ENCODE measurements around the gene NR1H3. TPM values are rescaled to one million over a fixed set of nuclear protein-coding genes. Genes with fewer than 3 reads are reported as not detected.

The NR1H3 gene
- polyA plus RNA-seq, 2 of the 4 experiments (the other 2 are of a cell fraction), result 14.5 to 18.7 TPM

- Histone ChIP-seq H3K27ac (peak overlapping the region; percentile 68 to 91), H3K9me3 (no peaks in the 10 kb centered on the region), H3K4me1 (peaks cover 52% of the 10 kb centered on the region), H3K4me3 (peak overlapping the region; percentile 32; the same call in 2 of the 3 replicates), H3K4me2 (peak overlapping the region; percentile 76)
- CTCF ChIA-PET, result interaction anchor here (1.0 to 10.8 kb wide), 13 partner anchors 11 to 100 kb away, joined by 3 to 173 read pairs (median 21); partner anchors contain the start of genes ACP2, ARFGAP2, MYBPC3 and PACSIN3
- TF ChIP-seq NPAS2 (CRISPR knock-in tag; IDR thresholded peaks at IDR 0.05; ENCODE audit: borderline replicate concordance), result no peak
- TF ChIP-seq RAD21 (conservative IDR thresholded peaks at IDR 0.05 in 1 of 2, IDR thresholded peaks at IDR 0.05 in 1 of 2), result no peak
- TF ChIP-seq JUN (IDR thresholded peaks at IDR 0.05), result no peak
- no peak for TF ChIP-seq SMC3 (IDR thresholded peaks at IDR 0.05)
- no peak for TF ChIP-seq HOXA7 (CRISPR knock-in tag; IDR thresholded peaks at IDR 0.05)
- no peak for TF ChIP-seq ESRRA (IDR thresholded peaks at IDR 0.05; ENCODE audit: borderline replicate concordance, low read length)
- TF ChIP-seq REST (IDR thresholded peaks at IDR 0.05), result no peak
- TF ChIP-seq HOXB5 (CRISPR knock-in tag; IDR thresholded peaks at IDR 0.05), result no peak
- no peak for TF ChIP-seq POLR2A (IDR thresholded peaks at IDR 0.05; ENCODE audit: low read length)
- TF ChIP-seq ZC3H11A (IDR thresholded peaks at IDR 0.05), result no peak
- TF ChIP-seq KDM1A (IDR thresholded peaks at IDR 0.05; ENCODE audit: low read depth), result no peak
- no peak for TF ChIP-seq HES2 (IDR thresholded peaks at IDR 0.05)
- TF ChIP-seq ZSCAN20 (CRISPR knock-in tag; IDR thresholded peaks at IDR 0.05), result no peak
- TF ChIP-seq, protein P1, sequence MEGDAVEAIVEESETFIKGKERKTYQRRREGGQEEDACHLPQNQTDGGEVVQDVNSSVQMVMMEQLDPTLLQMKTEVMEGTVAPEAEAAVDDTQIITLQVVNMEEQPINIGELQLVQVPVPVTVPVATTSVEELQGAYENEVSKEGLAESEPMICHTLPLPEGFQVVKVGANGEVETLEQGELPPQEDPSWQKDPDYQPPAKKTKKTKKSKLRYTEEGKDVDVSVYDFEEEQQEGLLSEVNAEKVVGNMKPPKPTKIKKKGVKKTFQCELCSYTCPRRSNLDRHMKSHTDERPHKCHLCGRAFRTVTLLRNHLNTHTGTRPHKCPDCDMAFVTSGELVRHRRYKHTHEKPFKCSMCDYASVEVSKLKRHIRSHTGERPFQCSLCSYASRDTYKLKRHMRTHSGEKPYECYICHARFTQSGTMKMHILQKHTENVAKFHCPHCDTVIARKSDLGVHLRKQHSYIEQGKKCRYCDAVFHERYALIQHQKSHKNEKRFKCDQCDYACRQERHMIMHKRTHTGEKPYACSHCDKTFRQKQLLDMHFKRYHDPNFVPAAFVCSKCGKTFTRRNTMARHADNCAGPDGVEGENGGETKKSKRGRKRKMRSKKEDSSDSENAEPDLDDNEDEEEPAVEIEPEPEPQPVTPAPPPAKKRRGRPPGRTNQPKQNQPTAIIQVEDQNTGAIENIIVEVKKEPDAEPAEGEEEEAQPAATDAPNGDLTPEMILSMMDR (IDR thresholded peaks at IDR 0.05), result no peak
- TF ChIP-seq, protein P2, sequence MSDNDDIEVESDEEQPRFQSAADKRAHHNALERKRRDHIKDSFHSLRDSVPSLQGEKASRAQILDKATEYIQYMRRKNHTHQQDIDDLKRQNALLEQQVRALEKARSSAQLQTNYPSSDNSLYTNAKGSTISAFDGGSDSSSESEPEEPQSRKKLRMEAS (IDR thresholded peaks at IDR 0.05), result no peak
- TF ChIP-seq PHF8 (IDR thresholded peaks at IDR 0.05; ENCODE audit: borderline replicate concordance, low read depth), result no peak
- 65% methylated on average over 2 of the region's 2 CpGs for WGBS (ENCODE audit: missing lambda C conversion rate)
- FAIRE-seq (no peak), ATAC-seq (peak; percentile 13 to 15; a peak in 3 of 6 replicates), DNase-seq (ENCODE audit: low read depth in 1 of 2, low spot score in 1 of 2) (no peak)
- POLR2A ChIA-PET, result interaction anchor here (0.6 to 3.5 kb wide), 3 partner anchors 9 to 248 kb away, joined by 9 to 18 read pairs (median 10); partner anchors contain the start of gene ACP2
These were observed 649 bp upstream of the NR1H3 start for GRCh38 chr11:47257177-47257516.

GRCh38 chr11:47258317-47258902, 614 bp downstream of the NR1H3 start:
- TF ChIP-seq HOXA7 (CRISPR knock-in tag; IDR thresholded peaks at IDR 0.05) (no peak), ZFP36 (IDR thresholded peaks at IDR 0.05; ENCODE audit: borderline replicate concordance, partially characterized antibody) (no peak), CHD4 (IDR thresholded peaks at IDR 0.05; ENCODE audit: borderline replicate concordance) (no peak), FOSL2 (IDR thresholded peaks at IDR 0.05) (no peak), FOSL2 (CRISPR knock-in tag; IDR thresholded peaks at IDR 0.05) (no peak), ATOH8 (CRISPR knock-in tag; IDR thresholded peaks at IDR 0.05; ENCODE audit: low read depth) (no peak), SREBF2 (IDR thresholded peaks at IDR 0.05) (no peak), NPAS2 (CRISPR knock-in tag; IDR thresholded peaks at IDR 0.05; ENCODE audit: borderline replicate concordance) (no peak), REST (IDR thresholded peaks at IDR 0.05) (no peak), MAZ (IDR thresholded peaks at IDR 0.05; ENCODE audit: borderline replicate concordance, low read depth, low read length) (no peak), HOXB5 (CRISPR knock-in tag; IDR thresholded peaks at IDR 0.05) (no peak), KDM1A (IDR thresholded peaks at IDR 0.05; ENCODE audit: low read depth) (no peak)
- DNase-seq (ENCODE audit: low read depth in 1 of 2, low spot score in 1 of 2), result no peak
- ATAC-seq, result no peak
- Histone ChIP-seq H3K9me3 (no peaks in the 10 kb centered on the region), H3K4me3 (peak overlapping the region; percentile 32; the same call in 2 of the 3 replicates), H3K4me1 (peaks cover 52% of the 10 kb centered on the region), H3K27ac (peak overlapping the region; percentile 68 to 91), H3K4me2 (peak overlapping the region; percentile 76)
- POLR2A ChIA-PET, result interaction anchor here (0.7 to 3.5 kb wide), 6 partner anchors 9 to 95 kb away, joined by 3 to 18 read pairs (median 10); partner anchors contain the start of genes ACP2 and DDB2
- no peak for FAIRE-seq
- WGBS (ENCODE audit: missing lambda C conversion rate), result 88% methylated on average over 11 of the region's 11 CpGs
- CTCF ChIA-PET, result interaction anchor here (0.6 to 10.8 kb wide), 31 partner anchors 10 to 385 kb away, joined by 3 to 173 read pairs (median 8); partner anchors contain the start of genes ACP2, ARFGAP2, DDB2 and MYBPC3

Data from A549 (cell line).